PC-9 (cell line): Measurements from ENCODE around the gene BMP2K. TPM values are rescaled to one million over a fixed set of nuclear protein-coding genes. Genes with fewer than 3 reads are reported as not detected.
A peak's percentile ranks its signal among the peaks of the same experiment; 100 is the strongest.

ENCODE experiments used
- Bru-seq: library from RNA; stranded (reverse); fragments of 400-500 nt; gene quantifications from one replicate; lab custom pipeline; 2021; lab: Mats Ljungman, UMichigan
- BruChase-seq, 2 experiments: library from RNA; stranded (reverse); fragments of 400-500 nt; gene quantifications; one replicate each; lab custom pipeline; 2021; lab: Mats Ljungman, UMichigan
- BruUV-seq: library from RNA; stranded (reverse); fragments of 400-500 nt; replicated peaks from 2 replicates; lab custom pipeline; 2021; lab: Mats Ljungman, UMichigan
- CTCF ChIA-PET: fragments of 300-600 bp; sonication (Branson Sonifier 250); formaldehyde crosslinking; loops from one replicate; lab custom pipeline; 2022; ENCODE audit warnings: antibody characterized with exemption; lab: Charles Lee
- POLR2A ChIA-PET: fragments of 300-600 bp; sonication (Branson Sonifier 250); formaldehyde crosslinking; loops from one replicate; lab custom pipeline; 2022; ENCODE audit warnings: antibody characterized with exemption; ENCODE audit not compliant: unreplicated experiment; lab: Charles Lee
- DNase-seq, 2 experiments: peaks; one replicate each; pipeline versions ENCODE4 v3.0.0 to v3.0.0-alpha.2; 2015 to 2022; ENCODE audit warnings: mixed read lengths in 1 of 2
- H2AFZ ChIP-seq: fragments of 200-600 bp; sonication (generic); 2 replicates; pipeline ENCODE4 v1.8.1; 2017; ENCODE audit warnings: antibody characterized with exemption
- H3F3A ChIP-seq: fragments of 200-600 bp; sonication (generic); 2 replicates; pipeline ENCODE4 v1.8.1; 2017; ENCODE audit warnings: antibody characterized with exemption, mild to moderate bottlenecking, low read depth; ENCODE audit not compliant: insufficient read depth
- H3K27ac ChIP-seq: fragments of 200-600 bp; sonication (generic); 2 replicates; pipeline ENCODE4 v1.6.1; 2016; ENCODE audit warnings: mixed run types
- H3K27me3 ChIP-seq: fragments of 200-600 bp; sonication (generic); 2 replicates; pipeline ENCODE4 v1.6.1; 2016; ENCODE audit warnings: low read depth, mixed run types; ENCODE audit not compliant: insufficient read depth
- H3K36me3 ChIP-seq: fragments of 200-600 bp; sonication (generic); 2 replicates; pipeline ENCODE4 v1.6.1; 2016; ENCODE audit warnings: low read depth, mixed run types
- H3K4me1 ChIP-seq: fragments of 200-600 bp; sonication (generic); replicated peaks from 2 replicates; pipeline ENCODE4 v1.6.1; 2016; ENCODE audit warnings: mixed run types; ENCODE audit not compliant: insufficient read depth
- H3K4me2 ChIP-seq: fragments of 200-600 bp; sonication (generic); 2 replicates; pipeline ENCODE4 v1.6.1; 2017; ENCODE audit warnings: mixed run types
- H3K4me3 ChIP-seq: fragments of 200-600 bp; sonication (generic); 2 replicates; pipeline ENCODE4 v1.6.1; 2016; ENCODE audit warnings: mixed run types
- H3K79me2 ChIP-seq: fragments of 200-600 bp; sonication (generic); 2 replicates; pipeline ENCODE4 v1.6.1; 2017; ENCODE audit warnings: low read depth, mixed run types
- H3K9me2 ChIP-seq: fragments of 200-600 bp; sonication (generic); 2 replicates; pipeline ENCODE4 v1.8.1; 2017; ENCODE audit warnings: mild to moderate bottlenecking; ENCODE audit not compliant: insufficient read depth
- H3K9me3 ChIP-seq: fragments of 200-600 bp; sonication (generic); 2 replicates; pipeline ENCODE4 v1.8.1; 2016; ENCODE audit warnings: low read depth; ENCODE audit not compliant: insufficient read depth
- H4K20me1 ChIP-seq: fragments of 200-600 bp; sonication (generic); 2 replicates; pipeline ENCODE4 v1.8.1; 2017; ENCODE audit not compliant: insufficient read depth
- EZH2 ChIP-seq: fragments of 200-600 bp; sonication (generic); IDR thresholded peaks from 2 replicates; pipeline ENCODE4 v1.8.0; 2017; ENCODE audit warnings: antibody characterized with exemption, low read depth
- intact Hi-C: fragments of 100-400 bp; cut with micrococcal nuclease; formaldehyde crosslinking; loops from one replicate; pipeline ENCODE4 v1.10.0; 2022; ENCODE audit not compliant: unreplicated experiment
- long read RNA-seq: library from polyadenylated mRNA; stranded (forward); transcript quantifications from one replicate; pipeline ENCODE4 v2.0.0, GENCODE V29; 2022
- total RNA-seq: library from RNA; stranded (reverse); gene quantifications from 2 replicates; pipeline ENCODE4 v1.2.3, GENCODE V29; 2021
- TF ChIP-seq, protein P1 (sequence below): fragments of 200-600 bp; sonication (generic); conservative IDR thresholded peaks from 2 replicates; pipeline ENCODE4 v1.6.1; 2017; ENCODE audit warnings: mixed run types, antibody characterized with exemption, mild to moderate bottlenecking, moderate library complexity

The BMP2K gene
- total RNA-seq (7.6 and 12.2 TPM in 2 replicates), Bru-seq, nascent RNA (percentile 68 among the genes with signal in this experiment), BruChase-seq, experiment 1, labeled RNA remaining after a 2-hour chase (percentile 63 among the genes with signal in this experiment), BruChase-seq, experiment 2, labeled RNA remaining after a 6-hour chase (percentile 50 among the genes with signal in this experiment)
- long read RNA-seq, partial matches to known transcripts: 1 of 3 reads
- long read RNA-seq, other reads (novel, unspliced or antisense): 2 of 3 reads

DNA sequence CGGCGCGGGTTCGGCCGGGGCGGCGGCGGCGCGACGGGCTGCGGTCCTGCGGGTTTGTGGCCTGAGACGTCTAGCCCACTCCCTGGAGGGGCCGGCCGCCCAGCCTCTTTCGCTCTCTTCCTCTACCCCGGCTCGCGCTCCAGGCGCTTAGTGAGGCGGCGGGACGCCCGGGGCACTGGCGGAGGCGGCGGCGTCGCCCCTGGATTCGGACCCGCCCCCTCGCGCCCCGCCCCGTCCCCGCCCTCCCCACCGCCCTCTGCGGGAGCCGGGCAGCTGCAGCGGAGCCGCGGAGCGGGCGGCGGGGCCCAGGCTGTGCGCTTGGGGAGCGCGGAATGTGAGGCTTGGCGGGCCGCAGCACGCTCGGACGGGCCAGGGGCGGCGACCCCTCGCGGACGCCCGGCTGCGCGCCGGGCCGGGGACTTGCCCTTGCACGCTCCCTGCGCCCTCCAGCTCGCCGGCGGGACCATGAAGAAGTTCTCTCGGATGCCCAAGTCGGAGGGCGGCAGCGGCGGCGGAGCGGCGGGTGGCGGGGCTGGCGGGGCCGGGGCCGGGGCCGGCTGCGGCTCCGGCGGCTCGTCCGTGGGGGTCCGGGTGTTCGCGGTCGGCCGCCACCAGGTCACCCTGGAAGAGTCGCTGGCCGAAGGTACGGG, at the start of gene BMP2K:
TSS of gene BMP2K (plus strand) at position 272 of the 650 bp plus-strand sequence. CDS start at position 466, 194 bp downstream.
- no peaks in the 10 kb centered on the region for H3K9me3 ChIP-seq
- H4K20me1 ChIP-seq: no peaks in the 10 kb centered on the region
- no peaks in the 10 kb centered on the region for H3K27me3 ChIP-seq
- H3K4me3 ChIP-seq: peak within 1 kb of the TSS; percentile 78
- H3K27ac ChIP-seq: peak within 1 kb of the TSS; percentile 74
- intact Hi-C loops: loop anchor here (2.0 to 5.0 kb wide), 2 partner anchors 129 to 164 kb away; no protein-coding TSS in a partner anchor
- no peaks in the 10 kb centered on the region for H3K9me2 ChIP-seq
- peaks cover 41% of the 10 kb centered on the region for H3K79me2 ChIP-seq
- peaks cover 4% of the 10 kb centered on the region; the same call in 1 of the 2 replicates for H3F3A ChIP-seq
- CTCF ChIA-PET: no interaction called here
- H3K4me1 ChIP-seq: peaks cover 14% of the 10 kb centered on the region
- H3K4me2 ChIP-seq: peak within 1 kb of the TSS; percentile 99
- no TSS peak for BruUV-seq
- peak within 1 kb of the TSS; percentile 97 for H2AFZ ChIP-seq
- POLR2A ChIA-PET: interaction anchor here (0.5 kb wide), 1 partner anchor 88 kb away, joined by 5 read pairs; no protein-coding TSS in a partner anchor
- peak; percentile 37 to 72 for DNase-seq
- TF ChIP-seq, protein P1, sequence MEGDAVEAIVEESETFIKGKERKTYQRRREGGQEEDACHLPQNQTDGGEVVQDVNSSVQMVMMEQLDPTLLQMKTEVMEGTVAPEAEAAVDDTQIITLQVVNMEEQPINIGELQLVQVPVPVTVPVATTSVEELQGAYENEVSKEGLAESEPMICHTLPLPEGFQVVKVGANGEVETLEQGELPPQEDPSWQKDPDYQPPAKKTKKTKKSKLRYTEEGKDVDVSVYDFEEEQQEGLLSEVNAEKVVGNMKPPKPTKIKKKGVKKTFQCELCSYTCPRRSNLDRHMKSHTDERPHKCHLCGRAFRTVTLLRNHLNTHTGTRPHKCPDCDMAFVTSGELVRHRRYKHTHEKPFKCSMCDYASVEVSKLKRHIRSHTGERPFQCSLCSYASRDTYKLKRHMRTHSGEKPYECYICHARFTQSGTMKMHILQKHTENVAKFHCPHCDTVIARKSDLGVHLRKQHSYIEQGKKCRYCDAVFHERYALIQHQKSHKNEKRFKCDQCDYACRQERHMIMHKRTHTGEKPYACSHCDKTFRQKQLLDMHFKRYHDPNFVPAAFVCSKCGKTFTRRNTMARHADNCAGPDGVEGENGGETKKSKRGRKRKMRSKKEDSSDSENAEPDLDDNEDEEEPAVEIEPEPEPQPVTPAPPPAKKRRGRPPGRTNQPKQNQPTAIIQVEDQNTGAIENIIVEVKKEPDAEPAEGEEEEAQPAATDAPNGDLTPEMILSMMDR: no peak
- TF ChIP-seq EZH2: no peak
- H3K36me3 ChIP-seq: no peaks in the 10 kb centered on the region

DNA sequence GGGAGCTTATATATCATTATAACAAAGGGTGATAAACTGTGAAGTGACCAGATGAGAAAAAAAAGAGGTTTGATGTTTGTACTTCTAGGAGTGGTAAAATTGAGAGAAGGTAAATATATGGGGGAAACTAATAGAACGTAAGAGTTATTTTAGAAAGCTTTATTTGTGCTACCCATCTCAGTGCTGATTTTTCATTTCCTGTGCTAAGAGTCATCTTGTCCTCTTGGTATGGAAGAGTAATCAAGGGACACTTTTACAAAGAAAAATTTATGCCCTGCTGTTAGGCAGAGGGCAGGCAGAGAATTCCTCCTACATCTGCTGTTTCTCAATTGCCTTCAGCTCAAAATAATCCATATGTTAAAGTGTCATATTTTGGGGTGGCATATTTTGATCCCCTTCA, 49.6 kb upstream of the BMP2K start:
- no TSS peak for BruUV-seq
- Histone ChIP-seq H3K27ac (no peak overlapping the region), H3K9me3 (no peaks in the 10 kb centered on the region), H3K27me3 (no peaks in the 10 kb centered on the region), H3F3A (no peaks in the 10 kb centered on the region), H4K20me1 (no peaks in the 10 kb centered on the region), H3K4me3 (no peak overlapping the region), H3K79me2 (no peaks in the 10 kb centered on the region), H3K36me3 (no peaks in the 10 kb centered on the region), H2AFZ (no peak overlapping the region), H3K4me2 (no peak overlapping the region), H3K9me2 (no peaks in the 10 kb centered on the region), H3K4me1 (no peaks in the 10 kb centered on the region)
- ChIA-PET POLR2A (no interaction called here), CTCF (no interaction called here)
- intact Hi-C loops: no loop called here
- DNase-seq: no peak
- TF ChIP-seq, protein P1: no peak
- no peak for TF ChIP-seq EZH2

DNA sequence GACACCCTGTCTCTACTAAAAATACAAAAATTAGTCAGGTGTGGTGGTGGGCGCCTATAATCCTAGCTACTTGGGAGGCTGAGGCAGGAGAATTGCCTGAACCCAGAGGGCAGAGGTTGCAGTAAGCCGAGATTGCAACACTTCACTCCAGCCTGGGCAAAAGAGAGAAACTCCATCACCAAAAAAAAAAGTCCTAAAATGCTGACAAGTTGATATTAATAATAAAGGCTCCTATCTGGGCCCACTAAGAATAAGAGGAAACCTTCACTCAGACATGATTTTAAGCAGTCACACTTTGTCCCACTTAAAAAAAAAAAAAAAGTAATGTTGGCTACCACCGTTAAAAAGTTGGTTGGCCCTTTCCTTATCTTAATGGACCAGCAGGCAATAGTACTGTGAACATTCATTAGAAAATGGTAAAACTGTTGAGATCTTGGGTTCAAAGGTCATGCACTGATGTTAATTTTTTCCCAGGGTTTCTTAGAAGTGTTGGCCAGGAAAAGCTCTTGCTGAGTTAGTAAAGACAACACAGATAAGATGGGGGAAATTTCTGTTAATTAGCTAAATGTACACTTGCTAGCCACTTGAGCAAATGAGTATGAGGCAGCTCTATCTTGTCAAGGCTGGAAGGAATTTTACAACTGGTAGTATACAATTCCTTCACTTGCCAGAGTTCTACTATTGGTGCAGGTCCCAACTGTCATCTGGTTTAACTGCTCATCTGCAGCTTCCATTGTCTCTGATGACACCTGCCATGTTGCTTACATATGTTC, 43.6 kb upstream of the BMP2K start:
- no peaks in the 10 kb centered on the region for H3K36me3 ChIP-seq

More for the DNA sequence above, 43.6 kb upstream of the BMP2K start:
- Histone ChIP-seq H4K20me1 (no peaks in the 10 kb centered on the region), H3F3A (no peaks in the 10 kb centered on the region), H3K9me2 (no peaks in the 10 kb centered on the region), H3K4me3 (no peak overlapping the region), H3K79me2 (no peaks in the 10 kb centered on the region), H3K4me1 (no peaks in the 10 kb centered on the region), H3K27ac (no peak overlapping the region), H3K9me3 (no peaks in the 10 kb centered on the region), H2AFZ (no peak overlapping the region), H3K27me3 (no peaks in the 10 kb centered on the region), H3K4me2 (no peak overlapping the region)
- TF ChIP-seq, protein P1: no peak
- no peak for TF ChIP-seq EZH2
- intact Hi-C loops: no loop called here
- DNase-seq: no peak
- ChIA-PET POLR2A (no interaction called here), CTCF (no interaction called here)
- BruUV-seq: no TSS peak
